ENCODE results near the gene DTD1.

DTD1 gene

GRCh38 chr20:18742841-18743240, 155.0 kb downstream of the DTD1 start:
- no peaks in the 10 kb centered on the region for H3K79me2 ChIP-seq (ENCODE audit: control insufficient read depth, low read length)
- H3K27me3 ChIP-seq (ENCODE audit: control insufficient read depth, low read length), result no peaks in the 10 kb centered on the region
- H3K36me3 ChIP-seq (ENCODE audit: control insufficient read depth, low read length), result no peaks in the 10 kb centered on the region
- H3F3A ChIP-seq (ENCODE audit: control insufficient read depth, insufficient read depth), result no peaks in the 10 kb centered on the region
- no peaks in the 10 kb centered on the region for H4K20me1 ChIP-seq (ENCODE audit: control insufficient read depth, insufficient read depth, low read depth, low read length)
- H3K4me3 ChIP-seq (ENCODE audit: low read length), result no peak overlapping the region
- H3K4me2 ChIP-seq (ENCODE audit: low read length), result no peak overlapping the region
- no peak overlapping the region for H3K27ac ChIP-seq (ENCODE audit: low read depth, low read length)
- H3K4me1 ChIP-seq (ENCODE audit: control insufficient read depth, low read length), result no peaks in the 10 kb centered on the region
- no peaks in the 10 kb centered on the region for H3K9me3 ChIP-seq (ENCODE audit: control insufficient read depth, insufficient read depth, low read length)
- no peaks in the 10 kb centered on the region for H3K9me2 ChIP-seq (replicated peaks; ENCODE audit: control insufficient read depth, low read length)
- TF ChIP-seq CTCF (IDR thresholded peaks at IDR 0.05; ENCODE audit: low read depth, low read length, poor library complexity, severe bottlenecking) (no peak), EZH2phosphoT487 (IDR thresholded peaks at IDR 0.05; ENCODE audit: borderline replicate concordance, low read length) (no peak)

- no peaks in the 10 kb centered on the region for H3F3A ChIP-seq (ENCODE audit: control insufficient read depth, insufficient read depth)
- H3K4me3 ChIP-seq (ENCODE audit: low read length), result no peak overlapping the region
- no peak overlapping the region for H3K4me2 ChIP-seq (ENCODE audit: low read length)
- H3K9me3 ChIP-seq (ENCODE audit: control insufficient read depth, insufficient read depth, low read length), result no peaks in the 10 kb centered on the region
- no peaks in the 10 kb centered on the region for H3K4me1 ChIP-seq (ENCODE audit: control insufficient read depth, low read length)
- no peaks in the 10 kb centered on the region for H3K36me3 ChIP-seq (ENCODE audit: control insufficient read depth, low read length)
- H3K9me2 ChIP-seq (replicated peaks; ENCODE audit: control insufficient read depth, low read length), result no peaks in the 10 kb centered on the region
- H4K20me1 ChIP-seq (ENCODE audit: control insufficient read depth, insufficient read depth, low read depth, low read length), result no peaks in the 10 kb centered on the region
- TF ChIP-seq EZH2phosphoT487 (IDR thresholded peaks at IDR 0.05; ENCODE audit: borderline replicate concordance, low read length) (no peak), CTCF (IDR thresholded peaks at IDR 0.05; ENCODE audit: low read depth, low read length, poor library complexity, severe bottlenecking) (no peak)
- no peaks in the 10 kb centered on the region for H3K27me3 ChIP-seq (ENCODE audit: control insufficient read depth, low read length)
- H3K79me2 ChIP-seq (ENCODE audit: control insufficient read depth, low read length), result no peaks in the 10 kb centered on the region
- no peak overlapping the region for H3K27ac ChIP-seq (ENCODE audit: low read depth, low read length)
Measured at GRCh38 chr20:18743665-18744440, 156.0 kb downstream of the DTD1 start.

- no peak for TF ChIP-seq CTCF (IDR thresholded peaks at IDR 0.05; ENCODE audit: low read depth, low read length, poor library complexity, severe bottlenecking)
- no peak for TF ChIP-seq EZH2phosphoT487 (IDR thresholded peaks at IDR 0.05; ENCODE audit: borderline replicate concordance, low read length)
- no peaks in the 10 kb centered on the region for H3K4me1 ChIP-seq (ENCODE audit: control insufficient read depth, low read length)
- no peaks in the 10 kb centered on the region for H3K27me3 ChIP-seq (ENCODE audit: control insufficient read depth, low read length)
- H3F3A ChIP-seq (ENCODE audit: control insufficient read depth, insufficient read depth), result no peaks in the 10 kb centered on the region
- no peaks in the 10 kb centered on the region for H3K36me3 ChIP-seq (ENCODE audit: control insufficient read depth, low read length)
- H3K4me2 ChIP-seq (ENCODE audit: low read length), result no peak overlapping the region
- H3K79me2 ChIP-seq (ENCODE audit: control insufficient read depth, low read length), result no peaks in the 10 kb centered on the region
- H3K4me3 ChIP-seq (ENCODE audit: low read length), result no peak overlapping the region
- no peak overlapping the region for H3K27ac ChIP-seq (ENCODE audit: low read depth, low read length)
- H4K20me1 ChIP-seq (ENCODE audit: control insufficient read depth, insufficient read depth, low read depth, low read length), result no peaks in the 10 kb centered on the region
- no peaks in the 10 kb centered on the region for H3K9me2 ChIP-seq (replicated peaks; ENCODE audit: control insufficient read depth, low read length)
- H3K9me3 ChIP-seq (ENCODE audit: control insufficient read depth, insufficient read depth, low read length), result no peaks in the 10 kb centered on the region
Measured at GRCh38 chr20:18747090-18747489, 159.2 kb downstream of the DTD1 start.

All from DOHH2 (cell line).